SK-N-DZ (cell line): ENCODE measurements around the gene COP1. TPM values are rescaled to one million over a fixed set of nuclear protein-coding genes. Genes with fewer than 3 reads are reported as not detected.
"Not testable (repeated sequence)": the region's sequence is repeated elsewhere in the genome, so short reads cannot be mapped to it uniquely, and the experiment has no call there.

ENCODE experiments used
- DNase-seq: peaks from one replicate; pipeline ENCODE4 v3.0.0-alpha.2; 2015; ENCODE audit warnings: low spot score
- polyA plus RNA-seq, 2 experiments: library from polyadenylated mRNA; depleted of rRNA; stranded (reverse); fragments of >200 nt; gene quantifications; 2 replicates each; pipeline ENCODE4 v1.2.3, GENCODE V29; 2014

Gene COP1
- 39.6 and 46.9 TPM in 2 replicates for polyA plus RNA-seq (2014; cell fraction: cytosol; rRNA removed)
- 21.9 and 26.2 TPM in 2 replicates for polyA plus RNA-seq (2014; cell fraction: nucleus; rRNA removed)

- peak; percentile 94 for DNase-seq
Observed at GRCh38 chr1:176206961-176207902, at the start of gene COP1. TSS of gene COP1 (minus strand) at chr1:176207286. CDS start at chr1:176206978, 308 bp downstream.

GRCh38 chr1:176252191-176252590 is 45.1 kb upstream of the COP1 start:
- no peak for DNase-seq

GRCh38 chr1:176244851-176245250 is 37.8 kb upstream of the COP1 start:
- no peak for DNase-seq

- no peak for DNase-seq
Observed at GRCh38 chr1:176243746-176244145, 36.7 kb upstream of the COP1 start.

- DNase-seq = no peak
Observed at GRCh38 chr1:176241385-176242015, 34.4 kb upstream of the COP1 start.

GRCh38 chr1:176233657-176234056 is 26.6 kb upstream of the COP1 start:
- not testable (repeated sequence) for DNase-seq

- no peak for DNase-seq
Observed at GRCh38 chr1:176227579-176227978, 20.5 kb upstream of the COP1 start.

- DNase-seq = no peak
Observed at GRCh38 chr1:176225911-176226310, 18.8 kb upstream of the COP1 start.

GRCh38 chr1:176225479-176225875 is 18.4 kb upstream of the COP1 start:
- DNase-seq = no peak

- no peak for DNase-seq
Observed at GRCh38 chr1:176222196-176222595, 15.1 kb upstream of the COP1 start.

GRCh38 chr1:176220100-176220689 is 13.1 kb upstream of the COP1 start:
- no peak for DNase-seq

GRCh38 chr1:176217461-176218099 is 10.5 kb upstream of the COP1 start:
- DNase-seq = no peak

- no peak for DNase-seq
Observed at GRCh38 chr1:176216031-176216430, 8.9 kb upstream of the COP1 start.

- no peak for DNase-seq
Observed at GRCh38 chr1:176211396-176212165, 4.5 kb upstream of the COP1 start.

- no peak for DNase-seq
Observed at GRCh38 chr1:176208034-176208433, 948 bp upstream of the COP1 start.

GRCh38 chr1:176206006-176206960 is 803 bp downstream of the COP1 start:
- peak; percentile 27 for DNase-seq

- no peak for DNase-seq
Observed at GRCh38 chr1:176205332-176205914, 1.7 kb downstream of the COP1 start.

- DNase-seq = not testable (repeated sequence)
Observed at GRCh38 chr1:176204655-176205054, 2.4 kb downstream of the COP1 start.

GRCh38 chr1:176203735-176204134 is 3.4 kb downstream of the COP1 start:
- DNase-seq = no peak
